Measurements from ENCODE around the gene DRAXIN.

DNA sequence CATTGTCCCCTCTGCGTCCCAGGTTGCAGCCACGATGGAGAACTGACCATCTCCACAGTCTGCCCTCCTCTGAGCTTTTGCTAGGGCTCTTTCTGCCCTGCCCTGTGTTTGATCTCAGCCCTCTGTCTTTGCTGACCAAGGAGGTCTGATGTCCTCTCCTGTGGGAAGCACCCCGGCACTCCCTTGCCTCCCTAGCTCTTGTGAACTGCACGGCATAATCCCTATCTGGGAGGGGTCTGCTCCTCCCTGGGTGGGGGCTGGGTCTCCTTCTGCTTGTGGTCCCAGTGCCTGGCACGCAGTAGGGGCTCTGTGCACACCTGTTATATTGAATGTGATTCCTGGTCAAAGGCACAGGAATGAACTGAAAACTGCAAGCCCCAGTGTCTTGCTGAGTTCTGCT is 2.4 kb downstream of the DRAXIN start:
- TF ChIP-seq, protein P1, sequence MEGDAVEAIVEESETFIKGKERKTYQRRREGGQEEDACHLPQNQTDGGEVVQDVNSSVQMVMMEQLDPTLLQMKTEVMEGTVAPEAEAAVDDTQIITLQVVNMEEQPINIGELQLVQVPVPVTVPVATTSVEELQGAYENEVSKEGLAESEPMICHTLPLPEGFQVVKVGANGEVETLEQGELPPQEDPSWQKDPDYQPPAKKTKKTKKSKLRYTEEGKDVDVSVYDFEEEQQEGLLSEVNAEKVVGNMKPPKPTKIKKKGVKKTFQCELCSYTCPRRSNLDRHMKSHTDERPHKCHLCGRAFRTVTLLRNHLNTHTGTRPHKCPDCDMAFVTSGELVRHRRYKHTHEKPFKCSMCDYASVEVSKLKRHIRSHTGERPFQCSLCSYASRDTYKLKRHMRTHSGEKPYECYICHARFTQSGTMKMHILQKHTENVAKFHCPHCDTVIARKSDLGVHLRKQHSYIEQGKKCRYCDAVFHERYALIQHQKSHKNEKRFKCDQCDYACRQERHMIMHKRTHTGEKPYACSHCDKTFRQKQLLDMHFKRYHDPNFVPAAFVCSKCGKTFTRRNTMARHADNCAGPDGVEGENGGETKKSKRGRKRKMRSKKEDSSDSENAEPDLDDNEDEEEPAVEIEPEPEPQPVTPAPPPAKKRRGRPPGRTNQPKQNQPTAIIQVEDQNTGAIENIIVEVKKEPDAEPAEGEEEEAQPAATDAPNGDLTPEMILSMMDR (IDR thresholded peaks at IDR 0.05; ENCODE audit: low read depth, low read length) = no peak
- TF ChIP-seq EZH2phosphoT487 (IDR thresholded peaks at IDR 0.05; ENCODE audit: low read depth) = no peak
